ENCODE results near the gene HELZ2.
"Not testable (repeated sequence)": the region's sequence is repeated elsewhere in the genome, so short reads cannot be mapped to it uniquely, and the experiment has no call there.

HELZ2 gene

GRCh38 chr20:63574156-63574828, at the start of gene HELZ2:
HELZ2 (minus strand) TSS chr20:63574239; CDS start chr20:63572385, 1,854 bp downstream.
- peak; percentile 82 for DNase-seq

- no peak for DNase-seq
These were observed 48.7 kb upstream of the HELZ2 start for GRCh38 chr20:63622732-63623131.

GRCh38 chr20:63622096-63622495, 48.1 kb upstream of the HELZ2 start:
- no peak for DNase-seq

- no peak for DNase-seq
These were observed 47.0 kb upstream of the HELZ2 start for GRCh38 chr20:63620991-63621390.

- DNase-seq = no peak
These were observed 45.5 kb upstream of the HELZ2 start for GRCh38 chr20:63619505-63619904.

GRCh38 chr20:63619086-63619485, 45.0 kb upstream of the HELZ2 start:
- DNase-seq = no peak

GRCh38 chr20:63618291-63618980, 44.4 kb upstream of the HELZ2 start:
- DNase-seq = no peak

- DNase-seq = no peak
These were observed 43.8 kb upstream of the HELZ2 start for GRCh38 chr20:63617876-63618265.

- DNase-seq = no peak
These were observed 43.2 kb upstream of the HELZ2 start for GRCh38 chr20:63617092-63617875.

- not testable (repeated sequence) for DNase-seq
These were observed 40.0 kb upstream of the HELZ2 start for GRCh38 chr20:63613863-63614594.

GRCh38 chr20:63612276-63612931, 38.4 kb upstream of the HELZ2 start:
- DNase-seq = peak; percentile 19

GRCh38 chr20:63611646-63612045, 37.6 kb upstream of the HELZ2 start:
- no peak for DNase-seq

- DNase-seq = no peak
These were observed 36.8 kb upstream of the HELZ2 start for GRCh38 chr20:63610581-63611435.

GRCh38 chr20:63606686-63607085, 32.6 kb upstream of the HELZ2 start:
- no peak for DNase-seq

GRCh38 chr20:63602321-63602720, 28.3 kb upstream of the HELZ2 start:
- no peak for DNase-seq

GRCh38 chr20:63601679-63602078, 27.6 kb upstream of the HELZ2 start:
- DNase-seq = peak; percentile 66

GRCh38 chr20:63599396-63600050, 25.5 kb upstream of the HELZ2 start:
- DNase-seq = no peak

- DNase-seq = no peak
These were observed 24.7 kb upstream of the HELZ2 start for GRCh38 chr20:63598479-63599395.

GRCh38 chr20:63597651-63598478, 23.8 kb upstream of the HELZ2 start:
- no peak for DNase-seq

Measured in CD4-positive, alpha-beta T cell treated with Interleukin-12 subunit alpha and Interleukin-12 subunit beta, for 1 hour (primary cell).